SK-N-MC (cell line): ENCODE data around the gene PRRX1.

Experiments
- EZH2 ChIP-seq: fragments of 200-600 bp; sonication (generic); IDR thresholded peaks from one replicate; pipeline ENCODE4 v1.6.1; 2017; ENCODE audit warnings: antibody characterized with exemption
- FOXP2 ChIP-seq: optimal IDR thresholded peaks from 2 replicates; pipeline ENCODE3; 2011; ENCODE audit warnings: mild to moderate bottlenecking, moderate library complexity; ENCODE audit not compliant: insufficient read depth; ENCODE audit errors: extremely low read length, control extremely low read depth
- POLR2AphosphoS5 ChIP-seq: IDR thresholded peaks from 2 replicates; pipeline ENCODE4 v1.6.1; 2012; ENCODE audit warnings: mild to moderate bottlenecking, low read depth, low read length, borderline replicate concordance

DNA sequence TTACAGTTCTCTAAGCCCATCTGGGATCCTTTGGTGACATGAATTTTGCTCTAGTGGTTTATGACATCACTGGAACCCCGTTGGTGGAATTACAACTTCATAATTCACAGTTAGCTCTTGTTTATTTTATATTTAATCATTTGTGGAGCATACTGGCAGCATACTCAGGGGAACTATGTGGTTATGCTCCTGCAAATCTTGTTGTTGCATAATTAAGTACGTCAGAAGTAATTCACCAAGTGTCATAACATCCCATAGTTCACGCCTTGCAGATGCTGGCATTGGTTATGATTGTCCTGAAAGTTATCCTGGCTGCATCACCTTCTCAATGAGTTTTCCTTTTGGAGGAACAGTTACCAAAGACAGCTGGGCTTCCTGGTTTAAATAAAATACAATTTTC, 16.5 kb downstream of the PRRX1 start:
- TF ChIP-seq POLR2AphosphoS5 (no peak), EZH2 (no peak), FOXP2 (no peak)
